SU-DHL-6 (cell line): Measurements from ENCODE around the gene BFSP1.

Experiments used
- EZH2phosphoT487 ChIP-seq: fragments of 200-600 bp; sonication (generic), shearing (Covaris generic); conservative IDR thresholded peaks from 2 replicates; pipeline ENCODE4 v1.6.1; 2018; ENCODE audit warnings: mild to moderate bottlenecking, antibody characterized with exemption, low read length, moderate library complexity, mixed read lengths
- TF ChIP-seq, protein P1 (sequence below): fragments of 200-600 bp; sonication (generic); IDR thresholded peaks from one replicate; pipeline ENCODE4 v1.5.1; 2017; ENCODE audit warnings: antibody characterized with exemption, mild to moderate bottlenecking, low read length, moderate library complexity; ENCODE audit not compliant: insufficient read depth, poor library complexity, severe bottlenecking

- TF ChIP-seq, protein P1, sequence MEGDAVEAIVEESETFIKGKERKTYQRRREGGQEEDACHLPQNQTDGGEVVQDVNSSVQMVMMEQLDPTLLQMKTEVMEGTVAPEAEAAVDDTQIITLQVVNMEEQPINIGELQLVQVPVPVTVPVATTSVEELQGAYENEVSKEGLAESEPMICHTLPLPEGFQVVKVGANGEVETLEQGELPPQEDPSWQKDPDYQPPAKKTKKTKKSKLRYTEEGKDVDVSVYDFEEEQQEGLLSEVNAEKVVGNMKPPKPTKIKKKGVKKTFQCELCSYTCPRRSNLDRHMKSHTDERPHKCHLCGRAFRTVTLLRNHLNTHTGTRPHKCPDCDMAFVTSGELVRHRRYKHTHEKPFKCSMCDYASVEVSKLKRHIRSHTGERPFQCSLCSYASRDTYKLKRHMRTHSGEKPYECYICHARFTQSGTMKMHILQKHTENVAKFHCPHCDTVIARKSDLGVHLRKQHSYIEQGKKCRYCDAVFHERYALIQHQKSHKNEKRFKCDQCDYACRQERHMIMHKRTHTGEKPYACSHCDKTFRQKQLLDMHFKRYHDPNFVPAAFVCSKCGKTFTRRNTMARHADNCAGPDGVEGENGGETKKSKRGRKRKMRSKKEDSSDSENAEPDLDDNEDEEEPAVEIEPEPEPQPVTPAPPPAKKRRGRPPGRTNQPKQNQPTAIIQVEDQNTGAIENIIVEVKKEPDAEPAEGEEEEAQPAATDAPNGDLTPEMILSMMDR: no peak
- no peak for TF ChIP-seq EZH2phosphoT487
Measured at GRCh38 chr20:17531665-17532025, 466 bp upstream of the BFSP1 start.
